Measurements from ENCODE around the gene C20orf204.

DNA sequence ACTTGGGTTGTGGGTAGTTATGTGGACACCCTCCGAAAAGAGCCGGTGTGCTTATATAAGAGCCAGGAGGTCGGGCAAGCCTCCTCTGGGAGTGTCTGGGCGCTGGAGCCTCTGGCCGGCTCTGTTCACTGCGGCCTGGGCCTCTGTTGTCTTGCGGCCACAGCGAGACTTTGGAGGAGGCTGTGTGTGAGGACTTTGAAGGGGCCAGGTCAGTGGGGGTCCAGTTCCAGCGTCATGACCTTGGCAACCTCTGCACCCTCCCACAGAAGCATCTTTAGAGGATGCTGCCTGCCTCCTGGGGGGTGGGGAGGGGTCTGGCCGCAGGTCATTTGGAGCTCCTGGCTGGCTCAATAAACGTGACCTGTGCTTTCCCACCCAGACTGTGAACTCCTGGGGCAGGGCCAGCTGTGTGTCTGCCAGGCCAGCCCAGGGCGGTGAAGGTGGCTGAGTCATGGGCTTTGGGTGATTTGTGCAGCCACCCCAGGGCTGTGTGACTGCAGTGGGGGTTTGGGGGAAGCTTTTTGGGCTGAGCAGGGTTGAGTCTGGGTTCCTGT lies 28.2 kb downstream of the C20orf204 start:
- TF ChIP-seq EZH2 (IDR thresholded peaks at IDR 0.05; ENCODE audit: insufficient read depth, poor library complexity, severe bottlenecking) (no peak), EZH2phosphoT487 (IDR thresholded peaks at IDR 0.05; ENCODE audit: insufficient read depth, low read depth) (no peak)
